ENCODE results near the gene CYP2A6. TPM values are rescaled to one million over a fixed set of nuclear protein-coding genes. Genes with fewer than 3 reads are reported as not detected.
"Not testable (repeated sequence)": the region's sequence is repeated elsewhere in the genome, so short reads cannot be mapped to it uniquely, and the experiment has no call there.

CYP2A6 gene
- total and polyA plus RNA-seq, 2 experiments from 2014 or later: 0.39 TPM; not detected in 1

GRCh38 chr19:40813182-40813581 lies 37.1 kb downstream of the CYP2A6 start:
- Histone ChIP-seq H3F3A (replicated peaks; ENCODE audit: low read depth) (peaks cover 12% of the 10 kb centered on the region), H3K27ac (ENCODE audit: low read depth) (no peak overlapping the region), H3K4me2 (no peak overlapping the region), H3K4me3 (no peak overlapping the region), H3K27me3 (ENCODE audit: insufficient read depth) (peaks cover 26% of the 10 kb centered on the region), H3K36me3 (ENCODE audit: insufficient read depth) (no peaks in the 10 kb centered on the region), H3K4me1 (ENCODE audit: insufficient read depth) (peaks cover 8% of the 10 kb centered on the region; the same call in 1 of the 2 replicates), H2AFZ (no peak overlapping the region), H3K9me2 (ENCODE audit: insufficient read depth) (no peaks in the 10 kb centered on the region), H4K20me1 (replicated peaks; ENCODE audit: insufficient read depth) (peaks cover under 1% of the 10 kb centered on the region; the same call in 1 of the 2 replicates), H3K79me2 (replicated peaks; ENCODE audit: insufficient read depth) (peaks cover under 1% of the 10 kb centered on the region; the same call in 1 of the 2 replicates)
- peaks cover 22% of the 10 kb centered on the region for H3K27me3 Mint-ChIP-seq (ENCODE audit: insufficient read depth, low read depth, poor library complexity)
- no peak for TF ChIP-seq CTCF (conservative IDR thresholded peaks at IDR 0.05; ENCODE audit: low read depth in 2 of 2)
- TF ChIP-seq POLR2AphosphoS5 (IDR thresholded peaks at IDR 0.05; ENCODE audit: low read depth): no peak
- TF ChIP-seq EZH2 (IDR thresholded peaks at IDR 0.05; ENCODE audit: low read depth, unreplicated experiment): no peak
- TF ChIP-seq EZH2phosphoT487 (IDR thresholded peaks at IDR 0.05; ENCODE audit: unreplicated experiment): no peak
- no peak for TF ChIP-seq ETS1 (IDR thresholded peaks at IDR 0.05)
- no peak for TF ChIP-seq ZNF331 (CRISPR knock-in tag; IDR thresholded peaks at IDR 0.05; ENCODE audit: low read depth)
- TF ChIP-seq STAT1 (IDR thresholded peaks at IDR 0.05; ENCODE audit: unreplicated experiment): no peak
- peaks cover 30% of the 10 kb centered on the region for H3K4me1 Mint-ChIP-seq
- H3K4me3 Mint-ChIP-seq: peak overlapping the region; percentile 83; the same call in 2 of the 3 replicates
- ATAC-seq: no peak
- no peak overlapping the region for H3K27ac Mint-ChIP-seq
- peaks cover 12% of the 10 kb centered on the region for H3K36me3 Mint-ChIP-seq (ENCODE audit: low read depth)
- no peak for DNase-seq (ENCODE audit: low spot score)
- no peaks in the 10 kb centered on the region; the same call in 2 of the 3 replicates for H3K9me3 Mint-ChIP-seq

GRCh38 chr19:40812571-40812970 lies 37.7 kb downstream of the CYP2A6 start:
- not testable (repeated sequence) for H3K9me3 Mint-ChIP-seq; DNase-seq (ENCODE audit: low spot score); H3K36me3 ChIP-seq (ENCODE audit: insufficient read depth); H3K27ac ChIP-seq (ENCODE audit: low read depth); H3K27ac Mint-ChIP-seq; H3K9me2 ChIP-seq (ENCODE audit: insufficient read depth); ATAC-seq; H4K20me1 ChIP-seq (replicated peaks; ENCODE audit: insufficient read depth); H3K4me1 ChIP-seq (ENCODE audit: insufficient read depth); H3K79me2 ChIP-seq (replicated peaks; ENCODE audit: insufficient read depth)
- peak overlapping the region; percentile 74; the same call in 1 of the 2 replicates for H2AFZ ChIP-seq
- peak overlapping the region; percentile 96 for H3K4me2 ChIP-seq
- Mint-ChIP-seq H3K4me1 (peaks cover 33% of the 10 kb centered on the region), H3K36me3 (ENCODE audit: low read depth) (peaks cover 18% of the 10 kb centered on the region), H3K27me3 (ENCODE audit: insufficient read depth, low read depth, poor library complexity) (peaks cover 25% of the 10 kb centered on the region), H3K4me3 (peak overlapping the region; percentile 83)
- H3K27me3 ChIP-seq (ENCODE audit: insufficient read depth): peaks cover 22% of the 10 kb centered on the region
- peaks cover 16% of the 10 kb centered on the region for H3F3A ChIP-seq (replicated peaks; ENCODE audit: low read depth)
- H3K4me3 ChIP-seq: peak overlapping the region; percentile 63; the same call in 1 of the 2 replicates

All from GM23338 (cell line).